HepG2 (cell line): Measurements from ENCODE around the gene LCA5. TPM values are rescaled to one million over a fixed set of nuclear protein-coding genes. Genes with fewer than 3 reads are reported as not detected.

Experiments
- BRCA1 ChIP-seq: sonication (generic); formaldehyde crosslinking; IDR thresholded peaks from 2 replicates; pipeline ENCODE4 v1.4.0; 2020; ENCODE audit warnings: missing genetic modification reagents
- CHCHD3 ChIP-seq: sonication (generic); formaldehyde crosslinking; IDR thresholded peaks from 2 replicates; pipeline ENCODE4 v1.8.0; 2022; ENCODE audit warnings: mild to moderate bottlenecking, missing genetic modification reagents, moderate library complexity
- FOXC1 ChIP-seq: sonication (generic); formaldehyde crosslinking; IDR thresholded peaks from 2 replicates; pipeline ENCODE4 v1.8.0; 2022; ENCODE audit warnings: mild to moderate bottlenecking, missing genetic modification reagents, borderline replicate concordance
- MYC ChIP-seq: sonication (generic); formaldehyde crosslinking; IDR thresholded peaks from 2 replicates; pipeline ENCODE4 v1.9.0; 2021; ENCODE audit warnings: missing genetic modification reagents, borderline replicate concordance
- NCOA1 ChIP-seq: sonication (generic); formaldehyde crosslinking; IDR thresholded peaks from 2 replicates; pipeline ENCODE4 v1.9.0; 2021; ENCODE audit warnings: missing genetic modification reagents
- POGZ ChIP-seq: sonication (generic); formaldehyde crosslinking; IDR thresholded peaks from 2 replicates; pipeline ENCODE4 v1.4.0; 2020; ENCODE audit warnings: mild to moderate bottlenecking, missing genetic modification reagents
- SATB2 ChIP-seq: sonication (generic); formaldehyde crosslinking; IDR thresholded peaks from 2 replicates; pipeline ENCODE4 v1.5.0; 2020; ENCODE audit warnings: missing genetic modification reagents
- XBP1 ChIP-seq: sonication (generic); formaldehyde crosslinking; IDR thresholded peaks from 2 replicates; pipeline ENCODE4 v1.5.0; 2020; ENCODE audit warnings: missing genetic modification reagents
- YEATS4 ChIP-seq: sonication (generic); formaldehyde crosslinking; IDR thresholded peaks from 2 replicates; pipeline ENCODE4 v1.4.0; 2020; ENCODE audit warnings: missing genetic modification reagents, borderline replicate concordance
- ZC3H4 ChIP-seq: sonication (generic); formaldehyde crosslinking; IDR thresholded peaks from 2 replicates; pipeline ENCODE4 v1.4.0; 2020; ENCODE audit warnings: missing genetic modification reagents, borderline replicate concordance
- ZFY ChIP-seq: sonication (generic); formaldehyde crosslinking; IDR thresholded peaks from 2 replicates; pipeline ENCODE4 v1.4.0; 2020; ENCODE audit warnings: missing genetic modification reagents
- ZNF350 ChIP-seq: sonication (generic); formaldehyde crosslinking; IDR thresholded peaks from 2 replicates; pipeline ENCODE4 v1.4.0; 2020; ENCODE audit warnings: mild to moderate bottlenecking, low read depth, missing genetic modification reagents, borderline replicate concordance
- ZNF839 ChIP-seq: sonication (generic); formaldehyde crosslinking; IDR thresholded peaks from 2 replicates; pipeline ENCODE4 v1.4.0; 2020; ENCODE audit warnings: missing genetic modification reagents, mild to moderate bottlenecking, borderline replicate concordance
- polyA plus RNA-seq, 8 experiments: library from polyadenylated mRNA; depleted of rRNA in 3 of 8; stranded (reverse) in 7 of 8; unstranded in 1 of 8; fragments of >200 nt; fragmentation: Illumina TruSeq in 4 of 8; extraction: Trizol in 4 of 8; gene quantifications; 2 replicates each; pipeline versions ENCODE4 v1.2.1 to v1.2.3, GENCODE V29; 2011 to 2016; ENCODE audit warnings: low read depth in 4 of 8, missing spikeins in 1 of 8, mixed read lengths in 1 of 8; ENCODE audit not compliant: insufficient read depth in 1 of 8
- total RNA-seq, 5 experiments: library from RNA; depleted of rRNA; stranded (reverse); fragments of >200 nt; fragmentation: Illumina TruSeq; extraction: Trizol; gene quantifications; 2 replicates each; pipeline ENCODE4 v1.2.3, GENCODE V29; 2016; ENCODE audit warnings: low read depth in 1 of 5
- TF ChIP-seq, protein P1 (sequence below): sonication (generic); formaldehyde crosslinking; IDR thresholded peaks from 2 replicates; pipeline ENCODE4 v1.4.0; 2020; ENCODE audit warnings: mild to moderate bottlenecking, missing genetic modification reagents
- TF ChIP-seq, protein P2 (sequence below): sonication (generic); formaldehyde crosslinking; IDR thresholded peaks from 2 replicates; pipeline ENCODE4 v1.4.0; 2020; ENCODE audit warnings: missing genetic modification reagents
- TF ChIP-seq, protein P3 (sequence below): sonication (generic); formaldehyde crosslinking; IDR thresholded peaks from 2 replicates; pipeline ENCODE4 v1.4.0; 2020; ENCODE audit warnings: missing genetic modification reagents, borderline replicate concordance
- TF ChIP-seq, protein P4 (sequence below): sonication (generic); formaldehyde crosslinking; IDR thresholded peaks from 2 replicates; pipeline ENCODE4 v1.5.1; 2020; ENCODE audit warnings: missing genetic modification reagents, mild to moderate bottlenecking, borderline replicate concordance
- TF ChIP-seq, protein P5 (sequence below): sonication (generic); formaldehyde crosslinking; IDR thresholded peaks from 2 replicates; pipeline ENCODE4 v1.5.0; 2020; ENCODE audit warnings: mild to moderate bottlenecking, missing genetic modification reagents, moderate library complexity
- TF ChIP-seq, protein P6 (sequence below): sonication (generic); formaldehyde crosslinking; IDR thresholded peaks from 2 replicates; pipeline ENCODE4 v1.5.0; 2020; ENCODE audit warnings: mild to moderate bottlenecking, missing genetic modification reagents

LCA5 gene
- total and polyA plus RNA-seq, 2 of the 13 experiments (the other 11 are each of a cell fraction or from before 2014, with no cell fraction given) = 0.84 to 4.6 TPM

DNA sequence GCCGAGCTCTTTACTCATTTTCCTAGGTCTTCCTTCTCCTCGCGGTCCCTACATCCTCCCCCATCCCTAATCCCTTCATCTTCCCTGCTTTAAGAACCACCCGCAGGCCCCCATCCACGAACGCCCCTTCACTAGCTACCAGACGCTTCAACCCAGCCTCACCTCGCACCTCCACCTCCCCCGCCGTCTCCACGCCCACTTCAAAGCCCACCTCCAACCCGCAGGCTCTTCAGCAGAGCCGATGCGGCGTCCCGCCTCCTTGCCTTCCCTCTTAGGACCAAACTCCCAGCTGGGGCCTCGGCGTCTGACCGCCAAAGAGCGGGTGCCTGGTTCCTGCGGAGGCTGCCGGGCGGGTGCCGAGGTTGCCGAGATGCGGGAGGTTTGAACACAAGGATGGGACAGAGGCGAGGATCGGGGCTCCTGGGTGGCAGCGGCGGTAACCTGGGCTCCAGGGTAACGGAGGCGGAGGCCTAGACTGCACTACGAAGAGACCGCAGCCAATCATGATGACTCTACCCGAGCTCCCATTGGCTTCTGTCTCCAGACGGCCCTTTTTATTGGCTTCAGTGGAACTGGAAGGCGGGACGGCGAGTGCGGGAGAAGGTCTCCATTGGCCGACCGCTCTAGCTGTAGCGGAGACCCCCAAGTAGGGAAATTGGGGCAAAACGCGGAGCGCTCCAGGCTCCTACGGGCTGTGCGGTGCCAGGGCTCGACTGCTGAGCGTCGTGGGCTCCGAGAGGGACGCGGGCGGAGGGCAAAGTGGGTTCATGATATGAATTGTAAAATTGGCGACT, at the start of gene LCA5 (continued):
- TF ChIP-seq ZNF350 (peak; percentile 51; the same call in 1 of the 2 replicates), NCOA1 (peak; percentile 50; the same call in 1 of the 2 replicates), ZNF839 (peak; percentile 80; the same call in 1 of the 2 replicates), SATB2 (CRISPR knock-in tag) (no peak), FOXC1 (peak; percentile 45; the same call in 1 of the 2 replicates), CHCHD3 (CRISPR knock-in tag) (0 out of 2 replicates have a peak, but pooled peaks have one; percentile 46), POGZ (CRISPR knock-in tag) (peak; percentile 95), ZC3H4 (CRISPR knock-in tag) (no peak), ZFY (peak; percentile 74), XBP1 (no peak), BRCA1 (CRISPR knock-in tag) (no peak), YEATS4 (CRISPR knock-in tag) (peak; percentile 61; the same call in 1 of the 2 replicates), MYC (CRISPR knock-in tag) (no peak; the same call in 1 of the 2 replicates)
- TF ChIP-seq, protein P1, sequence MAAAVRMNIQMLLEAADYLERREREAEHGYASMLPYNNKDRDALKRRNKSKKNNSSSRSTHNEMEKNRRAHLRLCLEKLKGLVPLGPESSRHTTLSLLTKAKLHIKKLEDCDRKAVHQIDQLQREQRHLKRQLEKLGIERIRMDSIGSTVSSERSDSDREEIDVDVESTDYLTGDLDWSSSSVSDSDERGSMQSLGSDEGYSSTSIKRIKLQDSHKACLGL (CRISPR knock-in tag) = peak; percentile 66; the same call in 1 of the 2 replicates
- TF ChIP-seq, protein P2, sequence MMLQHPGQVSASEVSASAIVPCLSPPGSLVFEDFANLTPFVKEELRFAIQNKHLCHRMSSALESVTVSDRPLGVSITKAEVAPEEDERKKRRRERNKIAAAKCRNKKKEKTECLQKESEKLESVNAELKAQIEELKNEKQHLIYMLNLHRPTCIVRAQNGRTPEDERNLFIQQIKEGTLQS (CRISPR knock-in tag) = no peak
- TF ChIP-seq, protein P3, sequence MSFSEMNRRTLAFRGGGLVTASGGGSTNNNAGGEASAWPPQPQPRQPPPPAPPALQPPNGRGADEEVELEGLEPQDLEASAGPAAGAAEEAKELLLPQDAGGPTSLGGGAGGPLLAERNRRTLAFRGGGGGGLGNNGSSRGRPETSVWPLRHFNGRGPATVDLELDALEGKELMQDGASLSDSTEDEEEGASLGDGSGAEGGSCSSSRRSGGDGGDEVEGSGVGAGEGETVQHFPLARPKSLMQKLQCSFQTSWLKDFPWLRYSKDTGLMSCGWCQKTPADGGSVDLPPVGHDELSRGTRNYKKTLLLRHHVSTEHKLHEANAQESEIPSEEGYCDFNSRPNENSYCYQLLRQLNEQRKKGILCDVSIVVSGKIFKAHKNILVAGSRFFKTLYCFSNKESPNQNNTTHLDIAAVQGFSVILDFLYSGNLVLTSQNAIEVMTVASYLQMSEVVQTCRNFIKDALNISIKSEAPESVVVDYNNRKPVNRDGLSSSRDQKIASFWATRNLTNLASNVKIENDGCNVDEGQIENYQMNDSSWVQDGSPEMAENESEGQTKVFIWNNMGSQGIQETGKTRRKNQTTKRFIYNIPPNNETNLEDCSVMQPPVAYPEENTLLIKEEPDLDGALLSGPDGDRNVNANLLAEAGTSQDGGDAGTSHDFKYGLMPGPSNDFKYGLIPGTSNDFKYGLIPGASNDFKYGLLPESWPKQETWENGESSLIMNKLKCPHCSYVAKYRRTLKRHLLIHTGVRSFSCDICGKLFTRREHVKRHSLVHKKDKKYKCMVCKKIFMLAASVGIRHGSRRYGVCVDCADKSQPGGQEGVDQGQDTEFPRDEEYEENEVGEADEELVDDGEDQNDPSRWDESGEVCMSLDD (CRISPR knock-in tag) = no peak
- TF ChIP-seq, protein P4, sequence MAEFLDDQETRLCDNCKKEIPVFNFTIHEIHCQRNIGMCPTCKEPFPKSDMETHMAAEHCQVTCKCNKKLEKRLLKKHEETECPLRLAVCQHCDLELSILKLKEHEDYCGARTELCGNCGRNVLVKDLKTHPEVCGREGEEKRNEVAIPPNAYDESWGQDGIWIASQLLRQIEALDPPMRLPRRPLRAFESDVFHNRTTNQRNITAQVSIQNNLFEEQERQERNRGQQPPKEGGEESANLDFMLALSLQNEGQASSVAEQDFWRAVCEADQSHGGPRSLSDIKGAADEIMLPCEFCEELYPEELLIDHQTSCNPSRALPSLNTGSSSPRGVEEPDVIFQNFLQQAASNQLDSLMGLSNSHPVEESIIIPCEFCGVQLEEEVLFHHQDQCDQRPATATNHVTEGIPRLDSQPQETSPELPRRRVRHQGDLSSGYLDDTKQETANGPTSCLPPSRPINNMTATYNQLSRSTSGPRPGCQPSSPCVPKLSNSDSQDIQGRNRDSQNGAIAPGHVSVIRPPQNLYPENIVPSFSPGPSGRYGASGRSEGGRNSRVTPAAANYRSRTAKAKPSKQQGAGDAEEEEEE (CRISPR knock-in tag) = no peak
- TF ChIP-seq, protein P5, sequence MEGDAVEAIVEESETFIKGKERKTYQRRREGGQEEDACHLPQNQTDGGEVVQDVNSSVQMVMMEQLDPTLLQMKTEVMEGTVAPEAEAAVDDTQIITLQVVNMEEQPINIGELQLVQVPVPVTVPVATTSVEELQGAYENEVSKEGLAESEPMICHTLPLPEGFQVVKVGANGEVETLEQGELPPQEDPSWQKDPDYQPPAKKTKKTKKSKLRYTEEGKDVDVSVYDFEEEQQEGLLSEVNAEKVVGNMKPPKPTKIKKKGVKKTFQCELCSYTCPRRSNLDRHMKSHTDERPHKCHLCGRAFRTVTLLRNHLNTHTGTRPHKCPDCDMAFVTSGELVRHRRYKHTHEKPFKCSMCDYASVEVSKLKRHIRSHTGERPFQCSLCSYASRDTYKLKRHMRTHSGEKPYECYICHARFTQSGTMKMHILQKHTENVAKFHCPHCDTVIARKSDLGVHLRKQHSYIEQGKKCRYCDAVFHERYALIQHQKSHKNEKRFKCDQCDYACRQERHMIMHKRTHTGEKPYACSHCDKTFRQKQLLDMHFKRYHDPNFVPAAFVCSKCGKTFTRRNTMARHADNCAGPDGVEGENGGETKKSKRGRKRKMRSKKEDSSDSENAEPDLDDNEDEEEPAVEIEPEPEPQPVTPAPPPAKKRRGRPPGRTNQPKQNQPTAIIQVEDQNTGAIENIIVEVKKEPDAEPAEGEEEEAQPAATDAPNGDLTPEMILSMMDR (CRISPR knock-in tag) = no peak
- TF ChIP-seq, protein P6, sequence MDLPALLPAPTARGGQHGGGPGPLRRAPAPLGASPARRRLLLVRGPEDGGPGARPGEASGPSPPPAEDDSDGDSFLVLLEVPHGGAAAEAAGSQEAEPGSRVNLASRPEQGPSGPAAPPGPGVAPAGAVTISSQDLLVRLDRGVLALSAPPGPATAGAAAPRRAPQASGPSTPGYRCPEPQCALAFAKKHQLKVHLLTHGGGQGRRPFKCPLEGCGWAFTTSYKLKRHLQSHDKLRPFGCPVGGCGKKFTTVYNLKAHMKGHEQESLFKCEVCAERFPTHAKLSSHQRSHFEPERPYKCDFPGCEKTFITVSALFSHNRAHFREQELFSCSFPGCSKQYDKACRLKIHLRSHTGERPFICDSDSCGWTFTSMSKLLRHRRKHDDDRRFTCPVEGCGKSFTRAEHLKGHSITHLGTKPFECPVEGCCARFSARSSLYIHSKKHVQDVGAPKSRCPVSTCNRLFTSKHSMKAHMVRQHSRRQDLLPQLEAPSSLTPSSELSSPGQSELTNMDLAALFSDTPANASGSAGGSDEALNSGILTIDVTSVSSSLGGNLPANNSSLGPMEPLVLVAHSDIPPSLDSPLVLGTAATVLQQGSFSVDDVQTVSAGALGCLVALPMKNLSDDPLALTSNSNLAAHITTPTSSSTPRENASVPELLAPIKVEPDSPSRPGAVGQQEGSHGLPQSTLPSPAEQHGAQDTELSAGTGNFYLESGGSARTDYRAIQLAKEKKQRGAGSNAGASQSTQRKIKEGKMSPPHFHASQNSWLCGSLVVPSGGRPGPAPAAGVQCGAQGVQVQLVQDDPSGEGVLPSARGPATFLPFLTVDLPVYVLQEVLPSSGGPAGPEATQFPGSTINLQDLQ (CRISPR knock-in tag) = no peak
